Right atrium auricular region (tissue), 2 donors: ENCODE measurements around the gene RGL1. TPM values are rescaled to one million over a fixed set of nuclear protein-coding genes. Genes with fewer than 3 reads are reported as not detected.
"Not testable (repeated sequence)": the region's sequence is repeated elsewhere in the genome, so short reads cannot be mapped to it uniquely, and the experiment has no call there.

Experiments used
- DNase-seq: peaks from one replicate; pipeline ENCODE4 v3.0.0-alpha.2; 2019; ENCODE audit warnings: low spot score
- H3K27ac ChIP-seq, 2 donors: fragments of 200-600 bp; sonication (generic); 1 replicate in 1 of 2; 2 replicates in 1 of 2; pipeline ENCODE4 v1.5.1; 2016 to 2019
- H3K27me3 ChIP-seq, 2 donors: fragments of 200-600 bp; sonication (generic); one replicate each; pipeline versions ENCODE4 v1.5.1 to v1.6.0; 2017 to 2019
- H3K36me3 ChIP-seq: fragments of 200-600 bp; sonication (generic); one replicate; pipeline ENCODE4 v1.5.1; 2016
- H3K4me1 ChIP-seq, 2 donors: fragments of 200-600 bp; sonication (generic); one replicate each; pipeline versions ENCODE4 v1.5.1 to v1.6.0; 2017 to 2019
- H3K4me3 ChIP-seq, 2 donors: fragments of 200-600 bp; sonication (generic); 1 replicate in 1 of 2; 2 replicates in 1 of 2; pipeline ENCODE4 v1.5.1; 2017 to 2019; ENCODE audit warnings: mild to moderate bottlenecking in 1 of 2, moderate library complexity in 1 of 2
- H3K9me3 ChIP-seq, 2 donors: fragments of 200-600 bp; sonication (generic); one replicate each; pipeline ENCODE4 v1.5.1; 2019
- total RNA-seq, 2 donors: library from RNA; depleted of rRNA; stranded (reverse); fragments of >200 nt; gene quantifications; one replicate each; pipeline ENCODE4 v1.1.0, GENCODE V29; 2016
- TF ChIP-seq, protein P1 (sequence below), 2 donors: fragments of 200-600 bp; sonication (generic); IDR thresholded peaks; one replicate each; pipeline ENCODE4 v1.5.1; 2019; ENCODE audit warnings: antibody characterized with exemption in 2 of 2

The RGL1 gene
- total RNA-seq, 2 donors from 2014 or later, result 14.9 to 22.7 TPM

GRCh38 chr1:183780159-183780558 lies 24.8 kb upstream of the RGL1 start:
- Histone ChIP-seq H3K4me3 (no peak overlapping the region), H3K27ac (no peak overlapping the region), H3K27me3 (no peaks in the 10 kb centered on the region), H3K4me1 (peaks cover 0 to 26% of the 10 kb centered on the region in 2 donors), H3K9me3 (no peaks in the 10 kb centered on the region), H3K36me3 (no peaks in the 10 kb centered on the region)
- TF ChIP-seq, protein P1, sequence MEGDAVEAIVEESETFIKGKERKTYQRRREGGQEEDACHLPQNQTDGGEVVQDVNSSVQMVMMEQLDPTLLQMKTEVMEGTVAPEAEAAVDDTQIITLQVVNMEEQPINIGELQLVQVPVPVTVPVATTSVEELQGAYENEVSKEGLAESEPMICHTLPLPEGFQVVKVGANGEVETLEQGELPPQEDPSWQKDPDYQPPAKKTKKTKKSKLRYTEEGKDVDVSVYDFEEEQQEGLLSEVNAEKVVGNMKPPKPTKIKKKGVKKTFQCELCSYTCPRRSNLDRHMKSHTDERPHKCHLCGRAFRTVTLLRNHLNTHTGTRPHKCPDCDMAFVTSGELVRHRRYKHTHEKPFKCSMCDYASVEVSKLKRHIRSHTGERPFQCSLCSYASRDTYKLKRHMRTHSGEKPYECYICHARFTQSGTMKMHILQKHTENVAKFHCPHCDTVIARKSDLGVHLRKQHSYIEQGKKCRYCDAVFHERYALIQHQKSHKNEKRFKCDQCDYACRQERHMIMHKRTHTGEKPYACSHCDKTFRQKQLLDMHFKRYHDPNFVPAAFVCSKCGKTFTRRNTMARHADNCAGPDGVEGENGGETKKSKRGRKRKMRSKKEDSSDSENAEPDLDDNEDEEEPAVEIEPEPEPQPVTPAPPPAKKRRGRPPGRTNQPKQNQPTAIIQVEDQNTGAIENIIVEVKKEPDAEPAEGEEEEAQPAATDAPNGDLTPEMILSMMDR (IDR thresholded peaks at IDR 0.05), result no peak
- DNase-seq, result no peak

DNA sequence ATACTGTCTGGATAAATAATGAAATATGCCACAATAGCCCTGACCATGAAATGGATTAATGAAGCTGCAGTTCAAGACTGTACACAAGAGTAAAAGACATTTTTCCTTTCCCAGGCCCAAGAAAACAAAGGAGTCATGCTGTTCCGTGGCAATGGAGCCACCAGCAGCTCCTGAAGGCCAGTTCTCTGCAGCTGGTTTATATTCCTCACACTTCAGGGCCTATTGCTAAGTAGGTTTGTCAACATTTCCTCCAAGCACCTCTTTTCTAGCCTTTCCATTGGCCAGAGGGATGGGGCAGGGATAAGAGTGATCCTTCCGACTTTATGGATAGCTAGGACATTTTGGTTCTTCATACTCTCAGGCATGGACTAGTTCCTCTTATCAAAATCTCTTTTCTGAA lies 24.2 kb upstream of the RGL1 start:
- no peak overlapping the region for H3K27ac ChIP-seq
- no peaks in the 10 kb centered on the region for H3K9me3 ChIP-seq
- H3K27me3 ChIP-seq, result no peaks in the 10 kb centered on the region
- TF ChIP-seq, protein P1 (IDR thresholded peaks at IDR 0.05), result no peak
- peaks cover 0 to 26% of the 10 kb centered on the region in 2 donors for H3K4me1 ChIP-seq
- no peak overlapping the region for H3K4me3 ChIP-seq
- no peaks in the 10 kb centered on the region for H3K36me3 ChIP-seq
- DNase-seq, result no peak

DNA sequence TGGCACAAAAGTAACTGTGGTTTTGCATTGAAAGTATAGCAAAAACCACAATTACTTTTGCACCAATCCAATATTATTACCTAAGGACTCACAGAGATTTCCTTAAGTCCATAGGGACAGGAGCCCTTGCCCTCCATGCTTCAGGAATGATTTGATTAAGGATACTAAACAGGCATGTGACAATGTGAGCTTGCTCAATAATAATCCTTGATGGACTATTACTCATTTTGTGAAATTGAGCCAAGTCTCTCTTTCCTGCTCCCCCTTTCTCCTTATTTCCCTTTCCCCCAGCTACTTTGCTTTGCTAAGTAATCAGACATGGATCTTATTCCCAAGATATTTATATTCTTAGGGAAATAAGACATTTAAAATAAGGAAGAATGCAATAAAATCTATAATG lies 21.6 kb upstream of the RGL1 start:
- no peak overlapping the region for H3K4me3 ChIP-seq
- no peaks in the 10 kb centered on the region for H3K9me3 ChIP-seq
- TF ChIP-seq, protein P1 (IDR thresholded peaks at IDR 0.05), result no peak
- H3K36me3 ChIP-seq, result no peaks in the 10 kb centered on the region
- H3K4me1 ChIP-seq, result peaks cover 0 to 26% of the 10 kb centered on the region in 2 donors
- H3K27me3 ChIP-seq, result no peaks in the 10 kb centered on the region
- no peak overlapping the region for H3K27ac ChIP-seq
- no peak for DNase-seq

GRCh38 chr1:183783767-183784637 lies 20.9 kb upstream of the RGL1 start:
- H3K9me3 ChIP-seq, result no peaks in the 10 kb centered on the region
- peaks cover 0 to 26% of the 10 kb centered on the region in 2 donors for H3K4me1 ChIP-seq
- H3K27ac ChIP-seq, result no peak overlapping the region
- no peaks in the 10 kb centered on the region for H3K27me3 ChIP-seq
- TF ChIP-seq, protein P1 (IDR thresholded peaks at IDR 0.05), result no peak
- no peaks in the 10 kb centered on the region for H3K36me3 ChIP-seq
- DNase-seq, result no peak
- H3K4me3 ChIP-seq, result no peak overlapping the region

DNA sequence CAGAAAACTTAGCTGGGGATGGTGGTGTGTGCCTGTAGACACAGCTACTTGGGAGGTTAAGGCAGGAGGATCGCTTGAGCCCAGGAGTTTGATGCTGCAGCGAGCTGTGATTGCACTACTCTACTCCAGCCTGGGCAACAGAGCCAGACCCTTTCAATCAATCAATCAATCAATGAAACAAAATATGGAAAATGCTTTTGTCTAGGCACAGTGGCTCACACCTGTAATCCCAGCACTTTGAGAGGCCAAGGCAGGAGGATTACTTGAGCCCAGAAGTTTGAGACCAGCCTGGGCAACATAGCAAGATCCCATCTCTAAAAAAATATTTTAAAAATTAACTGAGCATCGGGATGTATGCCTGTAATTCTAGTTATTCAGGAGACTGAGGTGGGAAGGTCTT lies 19.0 kb upstream of the RGL1 start:
- not testable (repeated sequence) for H3K27me3 ChIP-seq, H3K4me3 ChIP-seq, H3K36me3 ChIP-seq, H3K27ac ChIP-seq, H3K9me3 ChIP-seq, DNase-seq
- H3K4me1 ChIP-seq, result peaks cover 0 to 17% of the 10 kb centered on the region in 2 donors

DNA sequence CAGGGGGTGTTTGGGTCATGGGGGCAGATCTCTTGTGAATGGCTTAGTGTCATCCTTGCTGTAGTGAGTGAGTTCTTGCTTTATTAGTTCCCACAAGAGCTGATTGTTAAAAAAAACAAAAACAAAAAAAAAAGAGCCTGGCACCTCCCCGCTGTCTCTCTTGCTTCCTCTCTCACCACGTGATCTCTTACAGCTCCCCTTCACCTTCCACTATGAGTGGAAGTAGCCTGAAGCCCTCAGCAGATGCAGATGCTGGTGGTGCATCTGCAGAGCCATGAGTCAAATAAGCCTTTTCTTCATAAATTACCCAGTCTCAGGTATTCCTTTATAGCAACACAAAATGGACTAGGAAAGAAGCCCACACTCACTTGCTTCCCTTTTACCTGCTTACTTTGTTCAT lies 17.2 kb upstream of the RGL1 start:
- TF ChIP-seq, protein P1 (IDR thresholded peaks at IDR 0.05), result no peak
- H3K27me3 ChIP-seq, result no peaks in the 10 kb centered on the region
- DNase-seq, result no peak
- no peak overlapping the region for H3K27ac ChIP-seq
- H3K36me3 ChIP-seq, result no peaks in the 10 kb centered on the region
- no peaks in the 10 kb centered on the region for H3K9me3 ChIP-seq
- H3K4me1 ChIP-seq, result peaks cover 0 to 17% of the 10 kb centered on the region in 2 donors
- H3K4me3 ChIP-seq, result no peak overlapping the region
